ENCODE measurements around the gene EXOSC5. TPM values are rescaled to one million over a fixed set of nuclear protein-coding genes. Genes with fewer than 3 reads are reported as not detected.
"Not testable (repeated sequence)": the region's sequence is repeated elsewhere in the genome, so short reads cannot be mapped to it uniquely, and the experiment has no call there.

The EXOSC5 gene
- total RNA-seq, result 1 to 10 TPM; 7.2 to 7.3 TPM
- long read RNA-seq, donor 1, partial matches to known transcripts, result 0 of 2 reads
- long read RNA-seq, donor 1, other reads (novel, unspliced or antisense), result 0 of 2 reads
- long read RNA-seq, donor 2, transcript EXOSC5-201 (6 exons, 1,118 nt), result major isoform, 10 of 10 reads
- long read RNA-seq, donor 2, partial matches to known transcripts, result 0 of 10 reads
- long read RNA-seq, donor 2, other reads (novel, unspliced or antisense), result 0 of 10 reads

GRCh38 chr19:41397086-41398049, at the start of gene EXOSC5, which contains the start of gene BCKDHA:
Gene EXOSC5 (minus strand): TSS chr19:41397359. CDS start chr19:41397328, 31 bp downstream.
Gene BCKDHA (plus strand): TSS chr19:41397818. CDS start chr19:41397828, 10 bp downstream.
- intact Hi-C loops (cut with DNase I), result no loop called here
- DNase-seq (ENCODE audit: low spot score), result peak; percentile 100

GRCh38 chr19:41445575-41445974, 48.4 kb upstream of the EXOSC5 start:
- intact Hi-C loops (cut with DNase I), result loop anchor here in 1 of 2 donors (5.0 kb wide), 1 partner anchor 127 kb away; no protein-coding TSS in a partner anchor
- DNase-seq (ENCODE audit: low spot score), result no peak

- DNase-seq (ENCODE audit: low spot score), result no peak
- intact Hi-C loops (cut with DNase I), result no loop called here
Measured at GRCh38 chr19:41443813-41444455, 46.8 kb upstream of the EXOSC5 start.

GRCh38 chr19:41442473-41443355, 45.6 kb upstream of the EXOSC5 start, which contains the start of gene ERICH4:
Gene ERICH4 (plus strand): TSS chr19:41443156. CDS start chr19:41443170, 14 bp downstream.
- intact Hi-C loops (cut with DNase I), result no loop called here
- no peak for DNase-seq (ENCODE audit: low spot score)

GRCh38 chr19:41441321-41441945, 44.3 kb upstream of the EXOSC5 start:
- intact Hi-C loops (cut with DNase I), result no loop called here
- DNase-seq (ENCODE audit: low spot score), result no peak

GRCh38 chr19:41439441-41440222, 42.5 kb upstream of the EXOSC5 start, which contains the start of gene DMAC2:
Gene DMAC2 (minus strand): TSS chr19:41439912. CDS start chr19:41439899, 13 bp downstream.
- DNase-seq (ENCODE audit: low spot score), result peak; percentile 98
- intact Hi-C loops (cut with DNase I), result no loop called here

- peak; percentile 38 for DNase-seq (ENCODE audit: low spot score)
- intact Hi-C loops (cut with DNase I), result no loop called here
Measured at GRCh38 chr19:41437944-41438574, 40.9 kb upstream of the EXOSC5 start.

- DNase-seq (ENCODE audit: low spot score), result no peak
- intact Hi-C loops (cut with DNase I), result no loop called here
Measured at GRCh38 chr19:41436674-41436951, 39.5 kb upstream of the EXOSC5 start.

- DNase-seq (ENCODE audit: low spot score), result peak; percentile 49
- intact Hi-C loops (cut with DNase I), result no loop called here
Measured at GRCh38 chr19:41435936-41436673, 38.9 kb upstream of the EXOSC5 start.

GRCh38 chr19:41435376-41435775, 38.2 kb upstream of the EXOSC5 start:
- intact Hi-C loops (cut with DNase I), result not testable (repeated sequence)
- peak; percentile 75 for DNase-seq (ENCODE audit: low spot score)

GRCh38 chr19:41434450-41434849, 37.3 kb upstream of the EXOSC5 start:
- intact Hi-C loops (cut with DNase I), result no loop called here
- peak; percentile 18 for DNase-seq (ENCODE audit: low spot score)

- DNase-seq (ENCODE audit: low spot score), result peak; percentile 67
- intact Hi-C loops (cut with DNase I), result no loop called here
Measured at GRCh38 chr19:41433171-41433570, 36.0 kb upstream of the EXOSC5 start.

- DNase-seq (ENCODE audit: low spot score), result peak; percentile 66
- intact Hi-C loops (cut with DNase I), result no loop called here
Measured at GRCh38 chr19:41431426-41432386, 34.5 kb upstream of the EXOSC5 start.

- DNase-seq (ENCODE audit: low spot score), result no peak
- intact Hi-C loops (cut with DNase I), result no loop called here
Measured at GRCh38 chr19:41430922-41431321, 33.8 kb upstream of the EXOSC5 start.

- intact Hi-C loops (cut with DNase I), result no loop called here
Measured at GRCh38 chr19:41428481-41428859, 31.3 kb upstream of the EXOSC5 start.

More at GRCh38 chr19:41428481-41428859, 31.3 kb upstream of the EXOSC5 start:
- DNase-seq (ENCODE audit: low spot score), result no peak
